NCI-H187 treated with DMSO at 0.1 percent for 48 hours (cell line): ENCODE results near the gene HOXA7.

Source experiments
- DNase-seq: peaks from one replicate; lab custom pipeline; 2025; lab: John Stamatoyannopoulos, UW

HOXA7 gene

DNA sequence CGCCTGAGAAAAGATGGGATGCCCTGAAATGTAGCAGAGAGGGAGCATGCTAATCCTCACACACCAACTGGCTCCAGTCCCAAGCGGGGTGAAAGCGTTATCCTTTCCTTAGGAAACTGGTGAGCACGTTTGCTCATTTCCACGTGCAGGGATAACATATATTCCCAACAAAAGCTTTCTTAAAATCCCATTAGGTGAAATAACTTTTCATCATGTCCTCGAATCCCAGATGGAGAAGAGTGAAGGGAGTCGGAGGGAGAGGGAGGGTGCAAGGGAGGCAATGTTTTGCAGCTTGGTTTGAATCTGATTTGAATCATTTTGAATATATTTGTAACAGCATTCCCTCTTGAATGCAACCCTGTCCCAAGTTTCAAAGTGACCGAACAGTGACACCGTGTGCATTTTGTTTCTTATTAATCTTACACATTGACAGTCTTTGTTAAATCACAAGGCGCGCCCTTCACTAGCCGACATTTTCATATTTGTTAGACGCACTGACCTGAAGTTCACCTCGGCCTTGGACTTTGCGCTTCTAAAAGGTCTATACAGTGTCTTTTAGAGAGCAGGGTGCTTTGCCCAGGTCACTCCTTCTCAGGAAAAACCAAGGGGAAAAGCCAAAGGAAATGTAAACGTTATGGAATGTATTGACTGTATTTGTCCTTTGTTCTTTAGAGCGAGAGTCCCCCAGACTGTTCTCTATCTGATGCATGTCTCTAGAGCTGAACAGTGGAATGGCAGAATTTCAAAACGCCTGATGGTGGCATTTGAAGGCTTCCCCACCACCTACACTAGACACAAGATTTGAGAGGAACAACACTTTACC, 22.9 kb downstream of the HOXA7 start:
- no peak for DNase-seq

DNA sequence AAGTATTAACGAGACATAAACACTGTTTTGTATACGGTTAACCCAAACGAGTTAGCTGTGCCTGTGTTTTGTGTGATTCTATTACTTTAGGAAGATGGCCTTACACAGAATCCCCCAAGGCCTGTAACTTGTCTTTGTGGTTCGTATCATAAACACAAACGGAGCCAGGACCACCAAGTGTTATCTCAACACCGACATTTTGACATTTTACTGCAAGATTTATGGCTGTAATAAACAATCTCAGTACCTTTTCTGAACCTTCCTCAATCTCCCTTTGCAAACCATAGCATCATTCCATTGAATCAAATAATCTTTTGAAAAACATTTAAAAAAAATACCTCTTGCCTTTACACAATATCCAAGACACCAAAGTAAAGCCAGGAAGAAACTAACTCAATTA, 23.5 kb downstream of the HOXA7 start:
- no peak for DNase-seq

DNA sequence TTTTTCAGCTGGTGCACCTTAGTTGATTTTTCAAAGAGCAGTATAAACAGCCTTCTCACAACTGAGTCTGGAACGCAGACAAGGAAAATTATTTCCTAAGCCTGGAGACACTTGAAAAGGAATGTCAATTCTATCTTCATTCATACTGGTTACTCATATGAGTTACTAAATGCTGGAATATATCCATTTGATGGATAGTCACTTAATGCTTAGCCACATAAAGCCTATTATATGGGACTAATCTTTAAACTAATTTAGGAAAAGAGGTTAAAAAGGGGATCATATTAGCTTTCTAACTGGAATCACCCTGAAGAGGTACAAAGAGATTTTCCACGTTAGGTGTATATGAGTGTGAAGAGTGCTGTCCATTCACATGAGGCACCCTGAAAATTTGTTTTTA, 24.3 kb downstream of the HOXA7 start:
- no peak for DNase-seq

DNA sequence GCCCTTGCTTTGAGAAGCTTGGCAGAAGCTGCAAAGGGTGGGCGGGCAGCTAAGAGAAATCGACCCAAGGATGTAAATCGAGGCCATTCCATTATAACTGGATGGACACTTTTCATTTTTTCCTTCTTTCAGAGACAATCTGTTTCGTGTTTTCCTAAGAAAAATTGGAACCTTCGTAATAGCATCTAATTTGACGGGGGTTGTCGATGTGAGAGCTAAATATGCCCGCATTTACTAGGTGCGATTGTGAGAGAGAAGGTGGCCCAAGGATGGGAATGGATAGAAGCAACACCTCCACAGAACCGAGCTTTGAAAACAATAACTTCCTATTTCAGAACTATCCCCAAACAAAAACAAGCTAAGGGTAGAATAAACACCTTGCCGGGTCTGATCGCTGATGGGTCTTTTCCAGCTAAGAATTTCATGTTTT, 25.1 kb downstream of the HOXA7 start:
- DNase-seq: no peak

DNA sequence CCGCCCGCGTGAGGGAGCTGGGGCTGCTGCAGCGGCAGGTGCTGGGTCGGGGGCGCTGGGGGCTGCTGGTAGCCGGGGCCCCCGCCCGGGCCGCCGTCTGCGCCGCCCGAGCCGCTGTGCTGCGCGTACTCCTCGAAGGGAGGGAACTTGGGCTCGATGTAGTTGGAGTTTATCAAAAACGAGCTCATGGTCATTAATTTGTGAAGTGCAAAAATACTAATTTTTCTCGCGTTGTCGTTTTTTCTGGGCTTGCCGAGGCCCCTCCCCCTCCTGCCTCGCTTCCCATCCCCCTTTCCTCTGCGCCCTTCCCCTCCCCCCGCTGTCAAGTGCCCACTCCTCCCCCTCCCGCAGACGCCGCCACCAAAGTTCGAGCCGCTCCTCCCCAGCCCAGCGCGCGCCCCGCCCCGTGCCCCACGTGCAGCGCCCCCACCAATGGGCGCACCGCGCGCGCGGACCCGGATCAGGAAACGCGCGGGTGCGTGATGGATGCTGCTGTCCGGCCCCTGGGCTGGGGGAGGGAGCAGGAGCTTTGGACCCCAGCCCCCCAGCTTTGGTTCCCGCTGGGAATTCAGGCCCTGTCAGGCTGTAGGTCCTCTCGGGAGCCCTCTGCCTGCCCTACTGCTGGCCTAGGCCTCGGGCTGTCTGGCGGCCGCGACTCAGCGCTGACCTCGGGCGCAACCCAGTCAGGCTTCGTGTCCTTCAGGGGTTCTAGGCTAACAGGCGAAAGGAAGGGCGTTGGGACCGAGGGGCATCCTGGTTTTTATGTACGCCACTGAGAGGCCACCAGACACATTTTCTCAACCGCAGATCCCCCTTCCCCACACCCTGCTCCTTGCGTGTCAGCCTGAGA, 25.7 kb downstream of the HOXA7 start, which contains the start of gene HOXA4:
Gene HOXA4 (minus strand): TSS at position 218 of the 850 bp plus-strand sequence. CDS start 24 bp downstream, at position 194.
- no peak for DNase-seq

DNA sequence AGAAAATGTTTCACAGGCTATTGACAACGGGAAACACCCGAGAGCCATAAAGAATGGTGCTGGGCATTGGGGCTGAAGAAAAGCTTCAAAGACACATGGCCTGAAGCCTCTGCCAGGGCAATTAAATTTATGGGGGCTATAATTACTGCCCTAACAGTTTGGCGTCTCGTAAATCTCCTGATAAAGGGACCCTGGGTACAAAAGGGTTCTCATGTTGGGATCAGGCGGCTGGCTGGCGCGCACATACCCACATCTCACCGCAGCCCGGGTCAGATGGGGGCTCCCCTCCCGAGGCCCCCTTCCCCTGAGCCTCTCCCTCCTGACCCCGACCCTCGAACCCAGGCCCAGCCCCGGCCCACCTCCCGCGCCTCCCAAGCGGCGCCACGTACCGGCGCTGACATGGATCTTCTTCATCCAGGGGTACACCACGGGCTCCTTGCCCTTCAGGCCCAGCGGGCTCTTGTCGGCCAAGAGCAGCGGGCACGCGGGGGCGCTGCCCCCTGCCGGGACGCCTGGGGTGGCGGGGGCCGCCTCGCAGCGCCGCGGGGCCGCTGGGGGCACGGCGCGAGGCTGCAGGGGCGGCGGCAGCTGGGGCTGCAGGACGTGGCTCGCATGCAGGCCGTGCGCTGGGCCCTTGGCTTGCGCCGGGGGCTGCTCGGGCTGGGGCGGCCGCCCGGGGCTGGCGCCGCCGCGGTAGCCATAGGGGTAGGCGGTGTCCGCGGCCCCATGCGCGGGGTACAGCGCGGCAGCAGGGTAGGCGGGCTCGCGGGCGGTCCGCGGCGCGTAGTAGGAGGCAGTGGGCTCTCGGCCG, 26.5 kb downstream of the HOXA7 start:
- no peak for DNase-seq

DNA sequence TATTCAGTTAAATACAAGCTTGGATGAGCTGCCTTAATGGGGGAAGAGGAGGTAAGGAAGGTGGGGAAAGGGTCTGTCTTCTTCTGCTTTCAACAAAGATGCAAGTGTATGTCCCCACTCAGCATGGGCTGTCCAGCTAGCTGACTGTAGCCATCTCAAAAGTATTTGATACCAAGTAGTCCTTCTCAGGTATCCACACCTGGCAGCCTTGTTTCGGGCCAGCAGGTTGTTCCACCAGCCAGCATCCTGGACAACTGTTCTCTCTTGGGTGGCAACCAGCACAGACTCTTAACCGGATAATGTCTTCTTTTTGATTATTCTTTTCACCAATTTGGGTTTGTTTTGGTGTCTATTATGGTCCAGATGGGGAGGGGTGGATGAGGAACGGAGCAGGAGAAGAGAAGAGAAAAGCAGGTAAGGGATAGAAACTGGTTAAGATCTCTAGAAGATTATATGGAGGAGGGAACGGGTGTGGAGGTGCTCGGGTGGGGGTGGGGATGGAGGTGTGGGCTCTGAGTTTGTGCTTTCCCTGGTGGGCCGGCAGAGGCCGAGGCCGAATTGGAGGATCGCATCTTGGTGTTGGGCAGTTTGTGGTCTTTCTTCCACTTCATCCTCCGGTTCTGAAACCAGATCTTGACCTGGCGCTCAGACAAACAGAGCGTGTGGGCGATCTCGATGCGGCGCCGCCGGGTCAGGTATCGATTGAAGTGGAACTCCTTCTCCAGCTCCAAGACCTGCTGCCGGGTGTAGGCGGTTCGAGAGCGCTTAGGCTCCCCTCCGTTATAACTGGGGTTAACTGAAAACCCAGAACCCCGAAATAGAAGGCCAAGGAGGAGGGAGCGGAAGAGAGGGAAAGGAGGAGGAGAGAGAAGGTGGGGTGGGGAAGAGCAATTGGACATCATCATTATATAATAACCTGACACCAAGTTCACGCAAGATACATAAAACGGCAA, 27.4 kb downstream of the HOXA7 start:
- no peak for DNase-seq

DNA sequence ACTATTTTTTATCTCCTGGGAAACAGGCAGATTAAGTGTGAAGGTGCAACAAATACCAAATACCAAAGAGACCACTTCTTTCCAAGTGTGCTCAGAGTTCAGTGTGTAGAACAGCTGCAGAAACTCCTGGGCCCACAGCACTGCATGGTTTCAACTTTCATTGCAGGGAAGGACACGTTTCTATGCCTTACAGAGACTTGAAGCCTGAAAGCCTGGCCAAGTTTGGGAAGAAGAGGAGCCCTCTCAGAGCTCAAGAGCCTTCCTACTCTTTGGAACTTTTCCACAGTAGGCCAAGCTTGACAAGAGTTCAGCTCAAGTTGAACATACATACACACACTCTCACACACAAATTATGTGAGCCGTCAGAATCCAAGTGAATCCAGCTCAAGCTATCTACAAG, 28.4 kb downstream of the HOXA7 start:
- no peak for DNase-seq

DNA sequence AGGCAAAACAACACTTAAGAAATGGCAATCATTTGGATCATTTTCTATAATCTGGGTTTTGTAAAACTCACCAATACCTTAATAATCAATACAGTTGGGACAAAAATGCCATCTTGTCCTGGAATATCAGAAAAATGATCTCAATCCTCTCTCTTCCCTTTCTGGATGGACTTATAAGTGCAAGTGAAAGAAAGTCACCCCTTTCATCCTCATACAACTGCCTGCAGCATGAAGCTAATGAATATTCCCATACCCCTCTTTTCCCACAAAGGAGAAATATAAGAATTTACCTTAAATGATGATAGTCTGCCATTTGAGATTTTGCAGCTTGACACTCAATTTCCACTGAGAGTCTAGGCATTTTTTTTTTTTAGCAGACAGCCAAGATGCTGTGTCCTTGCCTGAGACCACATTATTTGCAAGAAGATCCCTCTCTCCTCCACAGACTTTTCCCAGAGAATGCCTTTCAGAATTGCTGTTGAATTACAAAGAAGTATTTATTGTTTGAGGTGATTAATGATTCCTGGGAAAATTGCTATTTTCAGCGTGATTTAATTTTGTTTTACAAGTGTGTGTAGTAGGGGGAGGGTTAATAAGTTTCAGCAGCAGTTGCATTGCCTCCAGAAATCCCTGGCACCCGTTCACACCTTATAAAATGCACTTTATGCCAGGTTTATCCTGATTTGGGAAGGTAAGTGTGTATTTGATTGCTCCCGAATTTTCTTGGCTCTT, 29.7 kb downstream of the HOXA7 start:
- DNase-seq: no peak

DNA sequence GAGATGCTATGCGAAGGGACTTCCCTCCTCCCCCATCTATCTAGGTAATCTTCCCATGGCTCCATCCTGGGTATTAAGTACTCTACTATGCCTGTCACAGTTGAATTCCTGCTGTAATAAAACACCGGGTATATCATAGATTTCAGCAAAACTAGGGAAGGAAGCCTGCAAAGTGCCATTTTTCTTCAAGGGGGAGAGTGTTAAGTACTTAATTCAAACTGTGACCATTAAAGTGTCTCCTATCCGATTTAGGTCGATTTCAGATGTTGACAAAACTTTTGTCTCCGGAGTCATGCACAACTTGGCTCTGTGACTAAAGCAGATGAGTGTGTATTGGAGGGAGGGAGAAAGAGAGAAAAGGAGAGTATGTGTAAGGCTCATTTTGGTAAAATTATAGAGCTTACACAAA, 30.5 kb downstream of the HOXA7 start:
- DNase-seq: no peak

DNA sequence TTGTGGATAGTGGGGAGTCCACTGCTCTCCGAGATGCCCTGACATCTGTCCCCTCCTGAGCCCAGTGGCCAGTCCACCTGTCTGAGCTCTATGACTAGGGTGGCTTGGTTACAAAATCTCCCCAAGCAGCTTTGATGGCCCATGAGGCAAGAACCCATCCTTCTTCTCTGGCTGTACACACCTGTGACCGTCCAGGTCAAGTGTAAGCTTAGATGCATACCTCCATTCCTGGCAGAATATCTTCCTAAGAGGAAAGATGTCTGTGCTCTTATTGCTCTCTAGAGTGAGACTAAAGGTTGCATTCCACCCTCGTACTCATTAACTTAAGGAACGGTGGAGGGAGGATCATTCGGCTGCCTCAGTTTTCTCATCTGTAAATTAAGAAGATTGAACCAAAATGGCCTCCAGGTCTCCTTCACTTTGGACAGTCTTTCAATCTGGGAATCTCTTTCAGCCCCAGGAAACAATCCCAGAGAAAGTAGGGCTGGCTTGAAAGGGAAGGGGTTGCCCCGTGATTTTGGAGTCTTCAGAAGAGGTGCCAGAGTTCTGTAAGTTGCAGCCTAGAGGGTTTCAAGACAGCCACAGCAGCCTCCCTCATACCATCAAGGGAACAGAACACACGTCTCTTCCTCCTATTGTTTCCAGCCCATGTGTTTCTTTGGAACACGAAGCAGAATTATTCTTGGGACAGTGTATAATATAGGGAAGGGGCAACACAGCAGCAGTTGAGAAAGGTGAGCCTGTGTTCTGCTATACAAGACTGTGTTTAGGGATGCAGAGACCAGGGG, 31.4 kb downstream of the HOXA7 start:
- no peak for DNase-seq

DNA sequence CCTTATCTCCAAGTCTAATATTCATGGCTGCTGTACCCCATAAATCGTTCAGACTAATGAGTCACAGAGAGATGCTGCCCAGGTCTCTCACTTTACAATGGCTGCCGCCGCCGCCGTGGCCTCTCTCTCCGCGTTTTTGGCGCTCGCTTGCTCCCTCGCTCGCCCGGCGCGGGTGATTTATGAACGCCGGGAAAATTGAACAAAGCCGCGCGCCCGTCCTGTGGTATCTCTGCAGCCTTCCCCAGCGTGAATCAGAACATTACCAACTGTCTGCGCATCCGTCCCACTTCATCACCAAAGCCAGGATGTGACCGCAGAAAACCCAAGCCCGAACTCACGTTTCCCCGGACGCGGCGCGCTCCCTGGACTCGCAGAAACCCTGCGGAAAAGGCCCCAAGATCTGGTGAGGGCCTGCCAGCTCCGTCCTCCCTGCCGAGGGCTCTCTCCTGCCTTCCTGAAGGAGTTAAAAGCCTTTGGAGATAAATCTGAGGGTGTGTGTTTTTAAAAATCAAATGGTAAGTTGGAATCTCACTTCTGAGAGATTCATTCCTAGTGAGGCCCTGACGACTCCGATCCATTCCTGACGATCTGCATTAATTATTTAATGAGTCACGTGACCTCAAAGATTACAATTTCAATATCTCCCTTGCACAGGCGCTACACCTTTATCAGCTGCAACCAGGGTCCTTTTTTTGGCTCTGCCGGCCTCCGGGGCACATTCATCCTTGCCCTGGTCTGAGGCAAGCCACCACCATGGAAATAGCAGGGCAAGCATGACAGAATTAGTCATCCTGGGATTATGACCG, 32.2 kb downstream of the HOXA7 start:
- no peak for DNase-seq

DNA sequence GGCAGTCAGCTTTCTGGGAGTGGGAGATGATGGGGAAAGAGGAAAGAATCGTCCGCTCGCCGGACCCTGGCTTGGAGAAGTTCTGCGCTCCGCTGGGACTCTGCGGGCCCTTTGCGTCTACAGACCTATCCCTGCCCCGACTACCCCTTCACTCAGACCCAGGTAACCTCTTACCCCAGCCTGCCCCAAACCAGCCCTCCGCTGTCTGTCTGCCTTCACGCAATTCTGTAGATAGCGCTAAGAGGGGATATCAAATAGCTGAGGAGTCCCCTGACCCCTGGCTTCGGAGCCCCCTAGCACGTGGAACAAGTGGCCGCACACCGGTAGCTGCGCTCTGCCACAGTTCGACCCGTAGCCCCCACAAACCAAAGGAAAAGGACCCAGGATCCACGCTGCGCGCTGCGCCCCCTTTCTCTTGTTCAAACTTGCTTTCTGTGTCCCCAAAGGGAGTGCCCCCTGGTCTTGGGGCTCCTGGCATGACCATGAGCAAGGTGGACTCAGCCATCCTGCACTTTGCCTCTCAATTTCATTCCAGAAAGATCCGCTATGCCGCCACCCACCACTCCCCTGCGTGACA, 32.9 kb downstream of the HOXA7 start:
- no peak for DNase-seq

DNA sequence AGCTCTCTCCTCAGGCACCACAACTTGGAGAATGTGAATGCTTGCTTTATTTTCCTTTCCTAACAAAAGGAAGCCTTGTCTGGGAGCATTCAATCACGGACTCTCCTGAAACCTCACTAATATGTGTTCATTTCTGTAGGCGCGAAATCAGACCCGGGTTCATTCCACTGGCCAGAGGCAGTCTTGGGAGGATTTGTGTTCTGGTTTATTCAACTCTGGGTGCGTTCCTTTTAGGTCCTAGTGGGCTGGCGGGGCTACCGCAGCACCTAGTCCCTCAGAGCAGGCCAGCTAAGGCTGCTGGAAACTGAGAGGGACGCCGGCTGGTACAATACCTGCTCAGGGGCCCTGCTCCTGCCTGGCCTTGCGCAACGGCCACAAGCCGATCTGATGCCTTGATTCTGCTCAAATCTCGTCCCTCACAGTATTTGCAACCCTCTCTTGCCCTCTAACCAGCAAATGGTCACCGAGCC, 33.4 kb downstream of the HOXA7 start:
- DNase-seq: no peak

DNA sequence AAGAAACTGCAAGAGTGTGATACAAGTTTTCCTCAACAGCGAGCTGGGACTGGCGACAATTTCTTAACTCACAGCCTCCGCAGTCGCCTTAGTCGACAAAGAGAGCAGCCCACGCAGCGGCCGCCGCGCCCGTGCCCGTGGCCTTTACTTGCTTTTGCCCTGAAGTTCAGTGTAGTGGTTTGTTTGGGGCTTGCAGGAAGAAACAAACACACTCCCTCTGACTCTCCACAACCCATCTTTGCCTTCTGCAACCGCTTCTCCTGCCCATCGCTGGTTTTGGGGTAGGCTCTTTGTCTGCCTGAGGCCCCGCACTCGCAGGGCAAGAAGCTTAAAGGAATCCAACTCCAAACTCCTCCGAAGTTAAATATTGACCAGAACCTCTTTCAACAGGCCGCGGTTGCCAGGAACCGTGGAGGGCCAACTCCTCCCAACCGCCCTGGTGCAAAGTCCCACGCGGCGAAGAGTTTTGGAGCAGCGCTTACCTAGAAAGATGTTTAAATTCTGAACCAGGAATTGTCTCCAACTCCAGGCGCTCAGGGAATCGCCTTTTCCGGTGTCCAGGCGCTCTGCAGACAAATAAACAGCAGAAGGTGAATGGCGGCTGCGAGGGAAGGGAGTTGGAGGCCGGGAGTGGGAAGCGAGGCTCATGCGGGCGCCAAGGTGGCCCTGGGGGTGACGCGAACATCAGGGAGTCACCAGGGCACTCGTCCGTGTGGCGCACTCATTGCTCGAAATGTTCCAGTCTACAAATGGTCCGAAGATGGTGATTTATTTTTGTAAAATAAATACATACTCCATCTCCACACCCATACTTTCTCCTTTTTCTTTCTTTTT, 34.2 kb downstream of the HOXA7 start:
- DNase-seq: no peak

DNA sequence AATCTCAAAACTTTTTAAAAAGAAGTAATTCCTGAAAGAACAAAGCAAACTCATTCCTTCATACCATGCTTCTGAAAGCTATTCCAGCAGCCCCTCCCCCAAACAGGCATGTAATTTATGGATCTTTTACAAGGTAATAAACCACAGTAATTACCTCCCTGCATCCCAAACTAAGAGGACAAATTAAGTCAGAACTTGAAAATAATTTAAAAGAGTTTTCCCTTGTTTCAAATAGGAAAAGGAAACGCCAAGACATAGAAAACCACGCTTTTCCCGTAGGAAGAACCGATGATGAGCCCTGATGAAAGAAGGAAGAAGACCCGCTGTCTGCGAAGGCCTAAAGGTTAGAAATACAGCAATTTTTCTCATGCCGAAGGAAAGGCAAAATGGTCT, 34.8 kb downstream of the HOXA7 start:
- DNase-seq: no peak

DNA sequence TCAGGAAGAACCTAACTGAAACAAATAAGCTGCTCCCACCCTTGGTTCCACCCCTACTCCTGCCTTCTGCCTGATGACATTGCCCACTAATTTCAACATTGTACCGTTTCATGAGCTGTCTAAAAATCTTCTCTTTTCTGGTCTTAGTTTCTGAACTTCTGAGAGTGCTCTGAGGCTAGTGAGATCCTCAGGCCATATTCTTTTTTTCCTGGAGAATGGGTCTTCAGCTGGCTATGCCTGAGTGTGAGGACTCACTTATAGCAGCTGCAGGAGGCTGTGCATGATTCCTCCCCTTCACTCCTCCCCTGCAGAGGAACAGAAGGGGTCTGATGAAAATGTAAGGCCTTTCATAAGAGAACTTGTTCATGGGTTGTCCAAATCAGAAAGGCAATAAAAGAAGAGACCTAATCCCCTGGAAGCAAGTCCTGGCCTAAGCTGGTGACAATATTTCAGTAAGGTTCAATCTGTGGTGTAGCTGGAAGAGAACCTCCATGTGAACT, 37.0 kb downstream of the HOXA7 start:
- DNase-seq: no peak
